Measurements from ENCODE around the gene TIE1.
A peak's percentile ranks its signal among the peaks of the same experiment; 100 is the strongest.

Gene TIE1

GRCh38 chr1:43274125-43274803 is 26.5 kb upstream of the TIE1 start:
- peak; percentile 41 for DNase-seq (ENCODE audit: low read depth)

- DNase-seq (ENCODE audit: low read depth), result no peak
These were observed 26.0 kb upstream of the TIE1 start for GRCh38 chr1:43274804-43275180.

GRCh38 chr1:43275826-43276620 is 24.8 kb upstream of the TIE1 start:
- DNase-seq (ENCODE audit: low read depth), result no peak

- DNase-seq (ENCODE audit: low read depth), result no peak
These were observed 24.1 kb upstream of the TIE1 start for GRCh38 chr1:43276673-43277072.

- DNase-seq (ENCODE audit: low read depth), result no peak
These were observed 23.5 kb upstream of the TIE1 start for GRCh38 chr1:43277116-43277876.

- no peak for DNase-seq (ENCODE audit: low read depth)
These were observed 21.6 kb upstream of the TIE1 start for GRCh38 chr1:43279161-43279560.

- DNase-seq (ENCODE audit: low read depth), result no peak
These were observed 21.1 kb upstream of the TIE1 start for GRCh38 chr1:43279666-43280065.

- DNase-seq (ENCODE audit: low read depth), result no peak
These were observed 20.1 kb upstream of the TIE1 start for GRCh38 chr1:43280692-43281091.

GRCh38 chr1:43282220-43283195 is 18.3 kb upstream of the TIE1 start:
- DNase-seq (ENCODE audit: low read depth), result no peak

- DNase-seq (ENCODE audit: low read depth), result no peak
These were observed 16.7 kb upstream of the TIE1 start for GRCh38 chr1:43284065-43284464.

GRCh38 chr1:43284546-43285110 is 16.2 kb upstream of the TIE1 start:
- no peak for DNase-seq (ENCODE audit: low read depth)

- no peak for DNase-seq (ENCODE audit: low read depth)
These were observed 15.4 kb upstream of the TIE1 start, which contains the start of gene C1orf210 for GRCh38 chr1:43285269-43285990. C1orf210 (minus strand) TSS chr1:43285581; CDS start chr1:43283270, 2,311 bp downstream.

- DNase-seq (ENCODE audit: low read depth), result no peak
These were observed 14.7 kb upstream of the TIE1 start for GRCh38 chr1:43286115-43286514.

- no peak for DNase-seq (ENCODE audit: low read depth)
These were observed 14.2 kb upstream of the TIE1 start for GRCh38 chr1:43286533-43286932.

- DNase-seq (ENCODE audit: low read depth), result no peak
These were observed 12.6 kb upstream of the TIE1 start for GRCh38 chr1:43288058-43288784.

- DNase-seq (ENCODE audit: low read depth), result no peak
These were observed 11.7 kb upstream of the TIE1 start for GRCh38 chr1:43288785-43289706.

GRCh38 chr1:43292216-43292615 is 8.6 kb upstream of the TIE1 start:
- DNase-seq (ENCODE audit: low read depth), result no peak

- DNase-seq (ENCODE audit: low read depth), result no peak
These were observed 8.1 kb upstream of the TIE1 start for GRCh38 chr1:43292679-43293078.

GRCh38 chr1:43293176-43293575 is 7.6 kb upstream of the TIE1 start:
- no peak for DNase-seq (ENCODE audit: low read depth)

Measured in amniotic epithelial cell (primary cell).